ENCODE results near the gene PTOV1. TPM values are rescaled to one million over a fixed set of nuclear protein-coding genes. Genes with fewer than 3 reads are reported as not detected.

PTOV1 gene
- total and polyA plus RNA-seq, 4 donors = 38.0 to 52.3 (median 41.3) TPM

DNA sequence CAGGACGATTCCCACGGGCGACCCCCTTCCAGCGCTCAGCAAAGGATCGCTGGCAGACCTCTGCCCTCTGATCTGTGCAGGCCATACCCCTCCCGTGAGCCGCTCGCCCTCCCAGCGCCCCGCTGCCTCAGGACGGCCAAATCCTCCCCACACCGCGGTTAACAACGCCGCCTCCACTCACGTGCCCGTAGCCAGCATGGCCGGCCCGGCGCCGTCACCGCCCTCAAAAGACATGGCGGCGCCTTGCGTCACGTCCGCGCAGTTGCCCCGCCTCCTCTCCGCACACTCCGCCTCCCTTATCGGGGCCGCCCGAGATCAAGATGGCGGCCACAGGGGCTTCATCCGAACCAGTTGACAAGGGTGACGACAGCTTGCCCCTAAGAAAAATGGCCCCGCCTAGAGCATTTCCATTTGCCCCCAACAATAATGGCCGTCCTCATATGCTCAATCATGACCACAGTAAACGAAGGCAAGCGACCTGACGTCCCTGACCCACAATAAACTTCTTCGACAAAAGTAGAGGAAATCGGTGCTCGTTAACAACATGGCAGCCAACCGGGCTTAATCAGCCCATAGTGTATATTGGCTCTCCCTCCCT is 25.6 kb downstream of the PTOV1 start:
- WGBS = under 1% methylated on average over 46 of the region's 46 CpGs
- H3K27me3 ChIP-seq (ENCODE audit: control insufficient read depth in 4 of 4, insufficient read depth in 4 of 4, low read length in 3 of 4) = no peaks in the 10 kb centered on the region
- DNase-seq (ENCODE audit: low spot score) = peak; percentile 97
- peak overlapping the region; percentile 92 to 97 for H3K27ac ChIP-seq (ENCODE audit: low read depth in 1 of 2, low read length in 2 of 2)
- H3K36me3 ChIP-seq (ENCODE audit: control insufficient read depth in 4 of 4, insufficient read depth in 3 of 4, low read depth in 1 of 4, low read length in 3 of 4) = peaks cover 9 to 19% (median 15%) of the 10 kb centered on the region in 4 donors
- peaks cover 2 to 37% (median 23%) of the 10 kb centered on the region in 4 donors for H3K4me1 ChIP-seq (ENCODE audit: control insufficient read depth in 4 of 4, insufficient read depth in 4 of 4, low read length in 3 of 4)
- no peaks in the 10 kb centered on the region for H3K9me3 ChIP-seq (ENCODE audit: control insufficient read depth in 4 of 4, low read length in 3 of 4)
- TF ChIP-seq FOXA1 (IDR thresholded peaks at IDR 0.05) = no peak
- TF ChIP-seq RXRA (IDR thresholded peaks at IDR 0.05) = no peak
- TF ChIP-seq HNF4G (IDR thresholded peaks at IDR 0.05) = no peak
- TF ChIP-seq, protein P1, sequence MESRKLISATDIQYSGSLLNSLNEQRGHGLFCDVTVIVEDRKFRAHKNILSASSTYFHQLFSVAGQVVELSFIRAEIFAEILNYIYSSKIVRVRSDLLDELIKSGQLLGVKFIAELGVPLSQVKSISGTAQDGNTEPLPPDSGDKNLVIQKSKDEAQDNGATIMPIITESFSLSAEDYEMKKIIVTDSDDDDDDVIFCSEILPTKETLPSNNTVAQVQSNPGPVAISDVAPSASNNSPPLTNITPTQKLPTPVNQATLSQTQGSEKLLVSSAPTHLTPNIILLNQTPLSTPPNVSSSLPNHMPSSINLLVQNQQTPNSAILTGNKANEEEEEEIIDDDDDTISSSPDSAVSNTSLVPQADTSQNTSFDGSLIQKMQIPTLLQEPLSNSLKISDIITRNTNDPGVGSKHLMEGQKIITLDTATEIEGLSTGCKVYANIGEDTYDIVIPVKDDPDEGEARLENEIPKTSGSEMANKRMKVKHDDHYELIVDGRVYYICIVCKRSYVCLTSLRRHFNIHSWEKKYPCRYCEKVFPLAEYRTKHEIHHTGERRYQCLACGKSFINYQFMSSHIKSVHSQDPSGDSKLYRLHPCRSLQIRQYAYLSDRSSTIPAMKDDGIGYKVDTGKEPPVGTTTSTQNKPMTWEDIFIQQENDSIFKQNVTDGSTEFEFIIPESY (IDR thresholded peaks at IDR 0.05) = peak; percentile 82
- TF ChIP-seq YY1 (IDR thresholded peaks at IDR 0.05) = peak; percentile 99
- TF ChIP-seq RAD21 (IDR thresholded peaks at IDR 0.05) = no peak
- TF ChIP-seq, protein P2, sequence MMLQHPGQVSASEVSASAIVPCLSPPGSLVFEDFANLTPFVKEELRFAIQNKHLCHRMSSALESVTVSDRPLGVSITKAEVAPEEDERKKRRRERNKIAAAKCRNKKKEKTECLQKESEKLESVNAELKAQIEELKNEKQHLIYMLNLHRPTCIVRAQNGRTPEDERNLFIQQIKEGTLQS (IDR thresholded peaks at IDR 0.05) = no peak
- no peak for TF ChIP-seq TAF1 (conservative IDR thresholded peaks at IDR 0.05)
- TF ChIP-seq, protein P3, sequence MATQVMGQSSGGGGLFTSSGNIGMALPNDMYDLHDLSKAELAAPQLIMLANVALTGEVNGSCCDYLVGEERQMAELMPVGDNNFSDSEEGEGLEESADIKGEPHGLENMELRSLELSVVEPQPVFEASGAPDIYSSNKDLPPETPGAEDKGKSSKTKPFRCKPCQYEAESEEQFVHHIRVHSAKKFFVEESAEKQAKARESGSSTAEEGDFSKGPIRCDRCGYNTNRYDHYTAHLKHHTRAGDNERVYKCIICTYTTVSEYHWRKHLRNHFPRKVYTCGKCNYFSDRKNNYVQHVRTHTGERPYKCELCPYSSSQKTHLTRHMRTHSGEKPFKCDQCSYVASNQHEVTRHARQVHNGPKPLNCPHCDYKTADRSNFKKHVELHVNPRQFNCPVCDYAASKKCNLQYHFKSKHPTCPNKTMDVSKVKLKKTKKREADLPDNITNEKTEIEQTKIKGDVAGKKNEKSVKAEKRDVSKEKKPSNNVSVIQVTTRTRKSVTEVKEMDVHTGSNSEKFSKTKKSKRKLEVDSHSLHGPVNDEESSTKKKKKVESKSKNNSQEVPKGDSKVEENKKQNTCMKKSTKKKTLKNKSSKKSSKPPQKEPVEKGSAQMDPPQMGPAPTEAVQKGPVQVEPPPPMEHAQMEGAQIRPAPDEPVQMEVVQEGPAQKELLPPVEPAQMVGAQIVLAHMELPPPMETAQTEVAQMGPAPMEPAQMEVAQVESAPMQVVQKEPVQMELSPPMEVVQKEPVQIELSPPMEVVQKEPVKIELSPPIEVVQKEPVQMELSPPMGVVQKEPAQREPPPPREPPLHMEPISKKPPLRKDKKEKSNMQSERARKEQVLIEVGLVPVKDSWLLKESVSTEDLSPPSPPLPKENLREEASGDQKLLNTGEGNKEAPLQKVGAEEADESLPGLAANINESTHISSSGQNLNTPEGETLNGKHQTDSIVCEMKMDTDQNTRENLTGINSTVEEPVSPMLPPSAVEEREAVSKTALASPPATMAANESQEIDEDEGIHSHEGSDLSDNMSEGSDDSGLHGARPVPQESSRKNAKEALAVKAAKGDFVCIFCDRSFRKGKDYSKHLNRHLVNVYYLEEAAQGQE (IDR thresholded peaks at IDR 0.05) = no peak
- TF ChIP-seq GABPA (IDR thresholded peaks at IDR 0.05 in 1 of 2, conservative IDR thresholded peaks at IDR 0.05 in 1 of 2) = peak; percentile 43 to 81
- TF ChIP-seq, protein P4, sequence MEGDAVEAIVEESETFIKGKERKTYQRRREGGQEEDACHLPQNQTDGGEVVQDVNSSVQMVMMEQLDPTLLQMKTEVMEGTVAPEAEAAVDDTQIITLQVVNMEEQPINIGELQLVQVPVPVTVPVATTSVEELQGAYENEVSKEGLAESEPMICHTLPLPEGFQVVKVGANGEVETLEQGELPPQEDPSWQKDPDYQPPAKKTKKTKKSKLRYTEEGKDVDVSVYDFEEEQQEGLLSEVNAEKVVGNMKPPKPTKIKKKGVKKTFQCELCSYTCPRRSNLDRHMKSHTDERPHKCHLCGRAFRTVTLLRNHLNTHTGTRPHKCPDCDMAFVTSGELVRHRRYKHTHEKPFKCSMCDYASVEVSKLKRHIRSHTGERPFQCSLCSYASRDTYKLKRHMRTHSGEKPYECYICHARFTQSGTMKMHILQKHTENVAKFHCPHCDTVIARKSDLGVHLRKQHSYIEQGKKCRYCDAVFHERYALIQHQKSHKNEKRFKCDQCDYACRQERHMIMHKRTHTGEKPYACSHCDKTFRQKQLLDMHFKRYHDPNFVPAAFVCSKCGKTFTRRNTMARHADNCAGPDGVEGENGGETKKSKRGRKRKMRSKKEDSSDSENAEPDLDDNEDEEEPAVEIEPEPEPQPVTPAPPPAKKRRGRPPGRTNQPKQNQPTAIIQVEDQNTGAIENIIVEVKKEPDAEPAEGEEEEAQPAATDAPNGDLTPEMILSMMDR (IDR thresholded peaks at IDR 0.05; ENCODE audit: low read depth, low read length, missing input control) = no peak
- no peak for TF ChIP-seq HNF4A (conservative IDR thresholded peaks at IDR 0.05)
- no peak for TF ChIP-seq EGR1 (IDR thresholded peaks at IDR 0.05; ENCODE audit: low read depth in 2 of 2)
- TF ChIP-seq SP1 (IDR thresholded peaks at IDR 0.05) = peak; percentile 41
- peak in 1 of 2 donors; percentile 60 for TF ChIP-seq JUND (IDR thresholded peaks at IDR 0.05)
- TF ChIP-seq FOXA2 (IDR thresholded peaks at IDR 0.05) = no peak
- TF ChIP-seq, protein P5, sequence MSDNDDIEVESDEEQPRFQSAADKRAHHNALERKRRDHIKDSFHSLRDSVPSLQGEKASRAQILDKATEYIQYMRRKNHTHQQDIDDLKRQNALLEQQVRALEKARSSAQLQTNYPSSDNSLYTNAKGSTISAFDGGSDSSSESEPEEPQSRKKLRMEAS (IDR thresholded peaks at IDR 0.05) = peak; percentile 37
- no peak for TF ChIP-seq NR2F2 (IDR thresholded peaks at IDR 0.05)
- peak overlapping the region; percentile 93 to 100 for H3K9ac ChIP-seq (ENCODE audit: low read depth in 1 of 2, low read length in 2 of 2)
- H3K4me3 ChIP-seq (ENCODE audit: low read depth in 1 of 3, low read length in 3 of 3) = peak overlapping the region; percentile 88 to 93 (median 89)
